ENCODE data around the gene ARFGEF2.

GRCh38 chr20:48903705-48904104 lies 17.8 kb upstream of the ARFGEF2 start:
- TF ChIP-seq, protein P1, sequence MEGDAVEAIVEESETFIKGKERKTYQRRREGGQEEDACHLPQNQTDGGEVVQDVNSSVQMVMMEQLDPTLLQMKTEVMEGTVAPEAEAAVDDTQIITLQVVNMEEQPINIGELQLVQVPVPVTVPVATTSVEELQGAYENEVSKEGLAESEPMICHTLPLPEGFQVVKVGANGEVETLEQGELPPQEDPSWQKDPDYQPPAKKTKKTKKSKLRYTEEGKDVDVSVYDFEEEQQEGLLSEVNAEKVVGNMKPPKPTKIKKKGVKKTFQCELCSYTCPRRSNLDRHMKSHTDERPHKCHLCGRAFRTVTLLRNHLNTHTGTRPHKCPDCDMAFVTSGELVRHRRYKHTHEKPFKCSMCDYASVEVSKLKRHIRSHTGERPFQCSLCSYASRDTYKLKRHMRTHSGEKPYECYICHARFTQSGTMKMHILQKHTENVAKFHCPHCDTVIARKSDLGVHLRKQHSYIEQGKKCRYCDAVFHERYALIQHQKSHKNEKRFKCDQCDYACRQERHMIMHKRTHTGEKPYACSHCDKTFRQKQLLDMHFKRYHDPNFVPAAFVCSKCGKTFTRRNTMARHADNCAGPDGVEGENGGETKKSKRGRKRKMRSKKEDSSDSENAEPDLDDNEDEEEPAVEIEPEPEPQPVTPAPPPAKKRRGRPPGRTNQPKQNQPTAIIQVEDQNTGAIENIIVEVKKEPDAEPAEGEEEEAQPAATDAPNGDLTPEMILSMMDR (optimal IDR thresholded peaks at IDR 0.05 in 1 of 3, IDR thresholded peaks at IDR 0.05 in 1 of 3, conservative IDR thresholded peaks at IDR 0.05 in 1 of 3; ENCODE audit: extremely low read depth in 1 of 3, insufficient read depth in 2 of 3, low read length in 3 of 3), result no peak
- no peak for TF ChIP-seq EZH2 (IDR thresholded peaks at IDR 0.05; ENCODE audit: low read length)

Data from keratinocyte (primary cell).